Neural cell (in vitro differentiated cells): ENCODE results near the gene GTPBP10.

Experiments
- CTCF ChIP-seq: fragments of 450-650 bp; IDR thresholded peaks from 2 replicates; pipeline ENCODE4 v1.5.1; 2014; ENCODE audit warnings: antibody characterized with exemption, mild to moderate bottlenecking, moderate library complexity; ENCODE audit not compliant: poor library complexity, severe bottlenecking
- EZH2 ChIP-seq: fragments of 200-600, 300-800 bp; shearing (Covaris generic), sonication (generic); IDR thresholded peaks from 2 replicates; pipeline ENCODE4 v1.6.1; 2014; ENCODE audit warnings: antibody characterized with exemption, low read length, borderline replicate concordance, mild to moderate bottlenecking; ENCODE audit not compliant: insufficient read depth, poor library complexity, severe bottlenecking
- MXI1 ChIP-seq: fragments of 450-650 bp; conservative IDR thresholded peaks from 2 replicates; pipeline ENCODE4 v1.6.1; 2014; ENCODE audit warnings: antibody characterized with exemption, mild to moderate bottlenecking; ENCODE audit not compliant: poor library complexity, severe bottlenecking
- POLR2AphosphoS5 ChIP-seq: IDR thresholded peaks from 2 replicates; pipeline ENCODE4 v1.6.1; 2012
- REST ChIP-seq: IDR thresholded peaks from 2 replicates; pipeline ENCODE4 v1.6.1; 2012; ENCODE audit warnings: borderline replicate concordance
- SMC3 ChIP-seq: fragments of 450-650 bp; conservative IDR thresholded peaks from 2 replicates; pipeline ENCODE4 v1.6.1; 2014; ENCODE audit warnings: antibody characterized with exemption, mild to moderate bottlenecking, moderate library complexity; ENCODE audit not compliant: poor library complexity

- TF ChIP-seq REST (no peak), CTCF (no peak), POLR2AphosphoS5 (no peak), EZH2 (no peak), MXI1 (no peak), SMC3 (no peak)
These were observed 45.0 kb downstream of the GTPBP10 start for GRCh38 chr7:90391488-90391887.
